Body of pancreas (tissue), 4 donors: ENCODE data around the gene SEPTIN12.

Experiments
- CTCF ChIP-seq, 7 experiments: fragments of 450-650 bp in 4 of 7; fragments of 200-600 bp in 3 of 7; sonication (generic) in 3 of 7; IDR thresholded peaks; one replicate each; pipeline ENCODE4 v1.5.1; 2016 to 2019; ENCODE audit warnings: antibody characterized with exemption in 7 of 7
- POLR2A ChIP-seq, 3 donors: fragments of 450-650 bp; IDR thresholded peaks; one replicate each; pipeline ENCODE4 v1.6.1; 2016; ENCODE audit warnings: antibody characterized with exemption in 3 of 3, mild to moderate bottlenecking in 2 of 3

- TF ChIP-seq CTCF (IDR thresholded peaks at IDR 0.05) = no peak
- no peak for TF ChIP-seq POLR2A (IDR thresholded peaks at IDR 0.05)
Observed at GRCh38 chr16:4788910-4789309, 765 bp upstream of the SEPTIN12 start.
